Neutrophil (primary cell): ENCODE results near the gene OTUD4.

Source experiments
- H3K27ac ChIP-seq: fragments of 200-600 bp; sonication (generic); 2 replicates; pipeline ENCODE4 v1.5.1; 2016; ENCODE audit warnings: mild to moderate bottlenecking, moderate library complexity
- H3K27me3 ChIP-seq: fragments of 200-600 bp; sonication (generic); 2 replicates; pipeline ENCODE4 v1.6.0; 2016; ENCODE audit warnings: mild to moderate bottlenecking
- H3K36me3 ChIP-seq: fragments of 200-600 bp; sonication (generic); 2 replicates; pipeline ENCODE4 v1.5.1; 2017
- H3K4me1 ChIP-seq, 2 experiments: fragments of 200-600 bp in 1 of 2; sonication (generic) in 1 of 2; 1 replicate in 1 of 2; 2 replicates in 1 of 2; pipeline versions ENCODE4 v1.5.1 to v1.6.1; 2013 to 2016; ENCODE audit warnings: low read depth in 1 of 2, low read length in 1 of 2, mild to moderate bottlenecking in 1 of 2, moderate library complexity in 1 of 2; ENCODE audit not compliant: control insufficient read depth in 1 of 2, insufficient read depth in 1 of 2
- H3K4me3 ChIP-seq, 2 experiments: fragments of 200-600 bp in 1 of 2; sonication (generic) in 1 of 2; 1 replicate in 1 of 2; 2 replicates in 1 of 2; pipeline ENCODE4 v1.5.1; 2013 to 2016; ENCODE audit warnings: low read depth in 1 of 2, low read length in 1 of 2, mild to moderate bottlenecking in 1 of 2, moderate library complexity in 1 of 2
- H3K9me3 ChIP-seq: fragments of 200-600 bp; sonication (generic); 2 replicates; pipeline ENCODE4 v1.5.1; 2016
- TF ChIP-seq, protein P1 (sequence below): fragments of 200-600 bp; sonication (generic); IDR thresholded peaks from 2 replicates; pipeline ENCODE4 v1.5.1; 2016; ENCODE audit warnings: antibody characterized with exemption

Gene OTUD4

DNA sequence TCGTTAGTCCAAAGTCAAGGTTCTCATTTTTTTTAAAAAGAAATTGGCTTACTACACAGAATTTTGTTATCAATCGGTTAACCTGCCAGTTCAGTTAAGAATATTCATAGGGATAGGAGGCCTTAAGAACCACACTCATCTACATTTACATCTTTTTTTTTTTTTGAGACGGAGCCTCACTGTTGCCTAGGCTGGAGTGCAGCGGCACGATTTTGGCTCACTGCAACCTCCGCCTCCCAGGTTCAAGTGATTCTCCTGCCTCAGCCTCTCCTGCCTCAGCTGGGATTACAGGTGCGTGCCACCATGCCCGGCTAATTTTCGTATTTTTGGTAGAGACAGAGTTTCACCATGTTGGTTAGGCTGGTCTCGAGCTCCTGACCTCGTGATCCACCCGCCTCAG lies 48.5 kb downstream of the OTUD4 start:
- no peak overlapping the region for H3K27ac ChIP-seq
- no peaks in the 10 kb centered on the region for H3K9me3 ChIP-seq
- H3K36me3 ChIP-seq, result peaks cover 2% of the 10 kb centered on the region
- H3K4me3 ChIP-seq, result no peak overlapping the region
- H3K4me1 ChIP-seq, result no peaks in the 10 kb centered on the region
- TF ChIP-seq, protein P1, sequence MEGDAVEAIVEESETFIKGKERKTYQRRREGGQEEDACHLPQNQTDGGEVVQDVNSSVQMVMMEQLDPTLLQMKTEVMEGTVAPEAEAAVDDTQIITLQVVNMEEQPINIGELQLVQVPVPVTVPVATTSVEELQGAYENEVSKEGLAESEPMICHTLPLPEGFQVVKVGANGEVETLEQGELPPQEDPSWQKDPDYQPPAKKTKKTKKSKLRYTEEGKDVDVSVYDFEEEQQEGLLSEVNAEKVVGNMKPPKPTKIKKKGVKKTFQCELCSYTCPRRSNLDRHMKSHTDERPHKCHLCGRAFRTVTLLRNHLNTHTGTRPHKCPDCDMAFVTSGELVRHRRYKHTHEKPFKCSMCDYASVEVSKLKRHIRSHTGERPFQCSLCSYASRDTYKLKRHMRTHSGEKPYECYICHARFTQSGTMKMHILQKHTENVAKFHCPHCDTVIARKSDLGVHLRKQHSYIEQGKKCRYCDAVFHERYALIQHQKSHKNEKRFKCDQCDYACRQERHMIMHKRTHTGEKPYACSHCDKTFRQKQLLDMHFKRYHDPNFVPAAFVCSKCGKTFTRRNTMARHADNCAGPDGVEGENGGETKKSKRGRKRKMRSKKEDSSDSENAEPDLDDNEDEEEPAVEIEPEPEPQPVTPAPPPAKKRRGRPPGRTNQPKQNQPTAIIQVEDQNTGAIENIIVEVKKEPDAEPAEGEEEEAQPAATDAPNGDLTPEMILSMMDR, result no peak
- no peaks in the 10 kb centered on the region for H3K27me3 ChIP-seq

DNA sequence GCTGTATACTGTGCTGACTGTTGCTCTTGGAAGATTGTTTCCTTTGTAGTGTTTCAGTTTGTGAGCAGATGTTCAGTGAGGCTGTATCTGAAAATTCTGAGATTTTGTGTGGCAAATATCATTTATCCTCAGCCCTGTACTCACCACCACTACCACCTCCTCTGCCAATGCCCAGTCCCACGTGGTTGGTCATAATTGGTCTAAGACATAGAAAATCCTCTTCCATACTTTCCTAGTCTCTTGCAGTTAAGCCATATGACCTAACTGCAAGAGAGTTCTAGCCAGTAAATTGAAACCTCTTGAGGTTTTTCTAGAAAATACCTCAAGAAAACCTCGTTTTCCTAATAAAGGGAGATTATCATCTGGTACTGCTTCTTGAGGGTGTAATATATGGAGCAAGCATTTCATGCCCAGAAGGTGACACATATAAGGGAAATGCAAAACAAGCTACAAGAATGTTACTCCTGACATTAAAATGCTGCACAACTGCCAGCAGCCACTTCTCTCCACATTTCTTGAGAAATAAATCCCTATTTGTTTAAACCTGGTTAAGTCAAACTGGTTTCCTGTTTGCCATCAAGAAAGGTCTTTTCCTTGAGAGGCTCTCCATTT lies 49.5 kb downstream of the OTUD4 start:
- TF ChIP-seq, protein P1, result no peak
- peaks cover 7% of the 10 kb centered on the region for H3K36me3 ChIP-seq

DNA sequence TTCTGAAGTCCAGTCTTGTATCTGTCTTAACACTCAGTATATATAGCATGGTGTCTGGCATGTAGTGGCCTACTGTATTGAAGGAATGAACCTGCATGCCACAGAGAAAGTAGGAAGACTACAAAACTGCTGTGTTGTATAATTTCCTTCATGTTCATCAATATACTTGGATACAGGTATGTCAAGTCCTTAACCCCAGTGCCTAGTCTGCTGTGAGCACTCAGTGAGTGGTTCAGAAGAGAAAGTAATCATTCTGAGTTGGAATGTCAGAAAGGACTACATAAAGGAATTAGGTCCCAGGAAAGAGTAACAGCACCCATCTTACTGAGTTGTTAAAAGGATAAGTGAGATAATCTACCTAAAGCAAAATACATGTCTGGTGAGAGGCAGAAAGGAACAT lies 50.3 kb downstream of the OTUD4 start:
- Histone ChIP-seq H3K27ac (no peak overlapping the region), H3K27me3 (no peaks in the 10 kb centered on the region), H3K4me1 (no peaks in the 10 kb centered on the region), H3K4me3 (no peak overlapping the region), H3K36me3 (peaks cover 12% of the 10 kb centered on the region), H3K9me3 (no peaks in the 10 kb centered on the region)
- TF ChIP-seq, protein P1, result no peak

More for the DNA sequence above, 49.5 kb downstream of the OTUD4 start:
- no peaks in the 10 kb centered on the region for H3K4me1 ChIP-seq
- no peak overlapping the region for H3K4me3 ChIP-seq
- H3K27ac ChIP-seq, result no peak overlapping the region
- no peaks in the 10 kb centered on the region for H3K27me3 ChIP-seq
- H3K9me3 ChIP-seq, result no peaks in the 10 kb centered on the region

DNA sequence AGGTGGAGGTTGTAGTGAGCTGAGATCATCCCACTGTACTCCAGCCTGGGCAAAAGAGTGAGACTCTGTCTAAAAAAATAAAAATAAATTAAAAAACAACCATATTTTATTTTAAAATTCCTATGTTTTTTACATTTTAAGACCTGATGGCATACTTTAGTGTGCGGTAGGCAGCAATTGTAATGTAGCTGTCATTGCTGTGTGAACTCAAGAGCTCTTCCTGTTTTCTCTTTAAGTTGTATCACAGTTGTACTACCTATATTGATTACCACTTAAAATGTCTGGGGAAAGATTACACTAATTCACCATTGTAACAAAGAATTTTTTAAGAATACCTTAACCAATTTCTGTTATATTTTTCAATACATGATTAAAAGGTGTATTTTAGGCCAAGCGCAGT lies 55.0 kb downstream of the OTUD4 start:
- TF ChIP-seq, protein P1, result no peak
- Histone ChIP-seq H3K36me3 (peaks cover 34% of the 10 kb centered on the region), H3K27ac (no peak overlapping the region)

DNA sequence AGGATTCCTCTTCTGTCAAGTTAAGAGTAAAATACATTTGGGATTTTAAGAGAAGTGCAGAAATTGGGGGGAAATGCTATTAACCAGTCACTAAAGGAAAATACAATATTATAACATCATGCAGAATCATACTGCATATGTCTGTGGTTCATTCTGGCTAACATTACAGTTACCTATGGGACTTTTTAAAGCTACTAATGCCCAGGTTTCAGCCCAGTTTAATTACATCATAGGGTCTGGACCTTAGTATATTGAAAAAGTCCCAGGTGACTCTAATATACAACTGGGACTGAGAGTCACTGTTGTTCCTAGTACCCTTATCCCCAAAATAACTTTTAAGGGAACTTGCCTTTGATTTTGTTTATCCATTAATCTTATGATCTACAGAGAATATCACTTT lies 72.3 kb downstream of the OTUD4 start:
- Histone ChIP-seq H3K36me3 (peaks cover 27% of the 10 kb centered on the region), H3K27me3 (no peaks in the 10 kb centered on the region)
- TF ChIP-seq, protein P1, result no peak

More for the DNA sequence above, 55.0 kb downstream of the OTUD4 start:
- Histone ChIP-seq H3K9me3 (no peaks in the 10 kb centered on the region), H3K4me1 (no peaks in the 10 kb centered on the region), H3K27me3 (no peaks in the 10 kb centered on the region), H3K4me3 (no peak overlapping the region)

More for the DNA sequence above, 72.3 kb downstream of the OTUD4 start:
- Histone ChIP-seq H3K27ac (no peak overlapping the region), H3K4me1 (no peaks in the 10 kb centered on the region), H3K9me3 (no peaks in the 10 kb centered on the region), H3K4me3 (no peak overlapping the region)
